ENCODE results near the gene CDADC1.

GRCh38 chr13:49302222-49302621, 54.5 kb downstream of the CDADC1 start:
- TF ChIP-seq ZNF747 (CRISPR knock-in tag; IDR thresholded peaks at IDR 0.05; ENCODE audit: borderline replicate concordance) (no peak), POLR2AphosphoS5 (IDR thresholded peaks at IDR 0.05; ENCODE audit: low read depth, low read length) (no peak), MAX (IDR thresholded peaks at IDR 0.05) (no peak), ZNF629 (CRISPR knock-in tag; conservative IDR thresholded peaks at IDR 0.05) (no peak), ZFX (CRISPR knock-in tag; IDR thresholded peaks at IDR 0.05; ENCODE audit: low read depth) (no peak), CTCF (CRISPR knock-in tag; IDR thresholded peaks at IDR 0.05) (no peak), RNF219 (CRISPR knock-in tag; IDR thresholded peaks at IDR 0.05) (no peak), MAFK (conservative IDR thresholded peaks at IDR 0.05 in 1 of 2, IDR thresholded peaks at IDR 0.05 in 1 of 2; ENCODE audit: low read length in 2 of 2) (no peak)

Measured in HepG2 (cell line).